CD14-positive monocyte (primary cell): ENCODE results near the gene SSR4. TPM values are rescaled to one million over a fixed set of nuclear protein-coding genes. Genes with fewer than 3 reads are reported as not detected.

Experiments used
- DNase-seq, 3 donors: peaks; one replicate each; pipeline ENCODE4 v3.0.0-alpha.2; 2011 to 2022
- H2AFZ ChIP-seq: 2 replicates; pipeline ENCODE4 v1.6.0; 2012; ENCODE audit warnings: mild to moderate bottlenecking, low read depth, low read length, inconsistent platforms; ENCODE audit not compliant: insufficient read depth, poor library complexity, severe bottlenecking
- H3K27ac ChIP-seq, 2 donors: 1 replicate in 1 of 2; 2 replicates in 1 of 2; pipeline ENCODE4 v1.5.1; 2012 to 2013; ENCODE audit warnings: low read length in 2 of 2, control low read depth in 1 of 2, inconsistent platforms in 1 of 2, low read depth in 1 of 2, mild to moderate bottlenecking in 1 of 2
- H3K27me3 ChIP-seq, 2 donors: one replicate each; pipeline versions ENCODE4 v1.6.0 to v1.6.1; 2011 to 2013; ENCODE audit warnings: low read length in 2 of 2; ENCODE audit not compliant: control insufficient read depth in 2 of 2, insufficient read depth in 2 of 2
- H3K36me3 ChIP-seq, 2 donors: replicated peaks in 1 of 2; 1 replicate in 1 of 2; 2 replicates in 1 of 2; pipeline versions ENCODE4 v1.5.1 to v1.6.1; 2012 to 2013; ENCODE audit warnings: low read length in 2 of 2, control low read depth in 1 of 2, inconsistent platforms in 1 of 2, mild to moderate bottlenecking in 1 of 2; ENCODE audit not compliant: insufficient read depth in 2 of 2, control insufficient read depth in 1 of 2
- H3K4me1 ChIP-seq, 2 donors: 1 replicate in 1 of 2; 2 replicates in 1 of 2; pipeline versions ENCODE4 v1.5.1 to v1.6.1; 2012 to 2013; ENCODE audit warnings: low read length in 2 of 2, control low read depth in 1 of 2, inconsistent platforms in 1 of 2, mild to moderate bottlenecking in 1 of 2, moderate library complexity in 1 of 2; ENCODE audit not compliant: insufficient read depth in 2 of 2, control insufficient read depth in 1 of 2
- H3K4me2 ChIP-seq: replicated peaks from 2 replicates; pipeline ENCODE3; 2012; ENCODE audit warnings: low read length, moderate library complexity, mild to moderate bottlenecking; ENCODE audit not compliant: poor library complexity, severe bottlenecking; ENCODE audit errors: extremely low read depth
- H3K4me3 ChIP-seq, 3 experiments: fragments of 200-600 bp in 1 of 3; sonication (generic) in 1 of 3; replicated peaks in 1 of 3; 1 replicate in 2 of 3; 2 replicates in 1 of 3; pipeline ENCODE4 v1.5.1; 2011 to 2013; ENCODE audit warnings: low read length in 3 of 3, mild to moderate bottlenecking in 3 of 3, control low read depth in 2 of 3, low read depth in 2 of 3, inconsistent platforms in 1 of 3, moderate library complexity in 1 of 3
- H3K79me2 ChIP-seq: 2 replicates; pipeline ENCODE4 v1.6.0; 2012; ENCODE audit warnings: mild to moderate bottlenecking, control low read depth, inconsistent platforms, low read length, moderate library complexity; ENCODE audit not compliant: insufficient read depth
- H3K9ac ChIP-seq: 2 replicates; pipeline ENCODE4 v1.6.0; 2017; ENCODE audit warnings: low read length, mild to moderate bottlenecking; ENCODE audit not compliant: insufficient read depth, poor library complexity, severe bottlenecking
- H3K9me3 ChIP-seq, 2 donors: replicated peaks in 1 of 2; 1 replicate in 1 of 2; 2 replicates in 1 of 2; pipeline versions ENCODE4 v1.5.1 to v1.6.1; 2012 to 2013; ENCODE audit warnings: low read length in 2 of 2, control low read depth in 1 of 2; ENCODE audit not compliant: control insufficient read depth in 1 of 2, insufficient read depth in 1 of 2
- H4K20me1 ChIP-seq: 2 replicates; pipeline ENCODE4 v1.6.0; 2012; ENCODE audit warnings: mild to moderate bottlenecking, low read length, control low read depth, moderate library complexity; ENCODE audit not compliant: insufficient read depth
- H3K27ac Mint-ChIP-seq, 7 donors: one replicate each; pipeline ENCODE4 v1.8.0; 2020; ENCODE audit warnings: mild to moderate bottlenecking in 7 of 7, mixed read lengths in 7 of 7, moderate library complexity in 6 of 7, inconsistent platforms in 2 of 7
- H3K27me3 Mint-ChIP-seq, 3 donors: one replicate each; pipeline ENCODE4 v1.8.0; 2021 to 2022; ENCODE audit warnings: low read depth in 3 of 3, mild to moderate bottlenecking in 3 of 3, mixed read lengths in 3 of 3, moderate library complexity in 3 of 3, inconsistent platforms in 1 of 3
- H3K36me3 Mint-ChIP-seq, 2 donors: one replicate each; pipeline ENCODE4 v1.8.0; 2020; ENCODE audit warnings: mixed read lengths in 2 of 2, inconsistent platforms in 1 of 2, mild to moderate bottlenecking in 1 of 2
- H3K4me1 Mint-ChIP-seq: one replicate; pipeline ENCODE4 v1.8.0; 2020; ENCODE audit warnings: mild to moderate bottlenecking, mixed read lengths
- H3K4me3 Mint-ChIP-seq, 2 donors: one replicate each; pipeline ENCODE4 v1.8.0; 2020; ENCODE audit warnings: mild to moderate bottlenecking in 2 of 2, mixed read lengths in 2 of 2, moderate library complexity in 1 of 2
- H3K9me3 Mint-ChIP-seq, 7 donors: one replicate each; pipeline ENCODE4 v1.8.0; 2020 to 2022; ENCODE audit warnings: mixed read lengths in 7 of 7, mild to moderate bottlenecking in 6 of 7, moderate library complexity in 6 of 7, inconsistent platforms in 2 of 7
- CTCF ChIP-seq: fragments of 200-600 bp; IDR thresholded peaks from one replicate; pipeline ENCODE4 v1.8.0; 2022; ENCODE audit warnings: antibody characterized with exemption, mild to moderate bottlenecking
- WGBS: methylation state at CpG from one replicate; pipeline ENCODE4 v1.1.5; 2013; ENCODE audit warnings: missing lambda C conversion rate; ENCODE audit not compliant: insufficient coverage; 5-methylcytosine and 5-hydroxymethylcytosine counted together
- intact Hi-C, 2 donors: fragments of 100-400 bp; cut with micrococcal nuclease; formaldehyde crosslinking; loops; one replicate each; pipeline versions ENCODE4 v1.15.0 to v1.15.1; 2023
- polyA plus RNA-seq, 3 donors: library from polyadenylated mRNA; depleted of rRNA in 1 of 3; unstranded in 2 of 3; stranded (reverse) in 1 of 3; fragments of 300-500 nt in 2 of 3; fragments of >200 nt in 1 of 3; fragmentation: Illumina TruSeq in 2 of 3; gene quantifications; 1 replicate in 2 of 3; 2 replicates in 1 of 3; pipeline ENCODE4 v1.2.3, GENCODE V29; 2012 to 2021

The SSR4 gene
- polyA plus RNA-seq, 3 donors: 201 to 419 (median 362) TPM

GRCh38 chrX:153750127-153750774 lies 44.2 kb upstream of the SSR4 start:
- 100% methylated on average over 3 of the region's 12 CpGs for WGBS
- H3K9ac ChIP-seq: no peak overlapping the region
- H3K27ac Mint-ChIP-seq: no peak overlapping the region

GRCh38 chrX:153755136-153755535 lies 39.3 kb upstream of the SSR4 start:
- Histone ChIP-seq H2AFZ (no peak overlapping the region), H3K4me3 (no peak overlapping the region), H3K36me3 (no peaks in the 10 kb centered on the region), H3K27me3 (peaks cover 0 to 17% of the 10 kb centered on the region in 2 donors), H3K9me3 (peaks cover 0 to 7% of the 10 kb centered on the region in 2 donors), H3K4me1 (no peaks in the 10 kb centered on the region), H3K27ac (no peak overlapping the region), H3K79me2 (no peaks in the 10 kb centered on the region), H4K20me1 (no peaks in the 10 kb centered on the region), H3K9ac (no peak overlapping the region), H3K4me2 (no peak overlapping the region)
- no peak for TF ChIP-seq CTCF
- no peak overlapping the region for H3K4me3 Mint-ChIP-seq
- no peak for DNase-seq
- no peak overlapping the region for H3K27ac Mint-ChIP-seq
- no peaks in the 10 kb centered on the region for H3K36me3 Mint-ChIP-seq
- WGBS: no CpG with 5 or more reads among the region's 1 CpG
- peaks cover 5% of the 10 kb centered on the region for H3K4me1 Mint-ChIP-seq
- peaks cover 1 to 16% (median 2%) of the 10 kb centered on the region in 3 donors for H3K27me3 Mint-ChIP-seq
- intact Hi-C loops: no loop called here
- peaks cover 0 to 11% (median 0%) of the 10 kb centered on the region in 7 donors for H3K9me3 Mint-ChIP-seq

More at GRCh38 chrX:153750127-153750774, 44.2 kb upstream of the SSR4 start:
- H3K27ac ChIP-seq: no peak overlapping the region
- no peak overlapping the region for H3K4me3 ChIP-seq
- peaks cover 0 to 8% of the 10 kb centered on the region in 2 donors for H3K27me3 ChIP-seq
- H4K20me1 ChIP-seq: no peaks in the 10 kb centered on the region
- H3K4me1 Mint-ChIP-seq: peaks cover 2% of the 10 kb centered on the region
- H3K27me3 Mint-ChIP-seq: peaks cover 2 to 36% (median 14%) of the 10 kb centered on the region in 3 donors
- peak in 1 of 3 donors; percentile 0 for DNase-seq
- no peaks in the 10 kb centered on the region for H3K9me3 ChIP-seq
- intact Hi-C loops: no loop called here
- no peak overlapping the region for H3K4me2 ChIP-seq
- peaks cover 0 to 12% (median 0%) of the 10 kb centered on the region in 7 donors for H3K9me3 Mint-ChIP-seq
- no peak overlapping the region for H3K4me3 Mint-ChIP-seq
- no peak for TF ChIP-seq CTCF
- no peaks in the 10 kb centered on the region for H3K79me2 ChIP-seq
- H2AFZ ChIP-seq: no peak overlapping the region
- no peaks in the 10 kb centered on the region for H3K36me3 Mint-ChIP-seq
- no peaks in the 10 kb centered on the region for H3K4me1 ChIP-seq
- no peaks in the 10 kb centered on the region for H3K36me3 ChIP-seq
